Hematopoietic multipotent progenitor cell treated with erythropoietin and hydrocortisone succinate and interleukin-3 and kit ligand, for 17 days (in vitro differentiated cells): Measurements from ENCODE around the gene G6PC3.

Experiments
- DNase-seq: peaks from one replicate; pipeline ENCODE4 v3.0.0-alpha.2; 2015; ENCODE audit warnings: low spot score

G6PC3 gene

GRCh38 chr17:44123356-44124117 is 53.0 kb downstream of the G6PC3 start, which contains the start of gene HDAC5:
TSS of gene HDAC5 (minus strand) at chr17:44123641. CDS start at chr17:44117515, 6,126 bp downstream.
- peak; percentile 95 for DNase-seq

- no peak for DNase-seq
Measured at GRCh38 chr17:44124118-44124438, 53.5 kb downstream of the G6PC3 start.
